GM21737 (cell line): ENCODE results near the gene SPAG6.
"Not testable (repeated sequence)": the region's sequence is repeated elsewhere in the genome, so short reads cannot be mapped to it uniquely, and the experiment has no call there.

Experiments used
- ATAC-seq: cut with Tn5 transposase; IDR thresholded peaks from one replicate; pipeline ENCODE4 v1.9.1; 2021; ENCODE audit warnings: mild to moderate bottlenecking, moderate library complexity; ENCODE audit not compliant: unreplicated experiment

The SPAG6 gene

GRCh38 chr10:22340329-22341189, 4.7 kb upstream of the SPAG6 start:
- peak; percentile 30 for ATAC-seq

GRCh38 chr10:22341190-22341925, 3.9 kb upstream of the SPAG6 start:
- peak; percentile 6 for ATAC-seq

- no peak for ATAC-seq
Observed at GRCh38 chr10:22341926-22342196, 3.4 kb upstream of the SPAG6 start.

DNA sequence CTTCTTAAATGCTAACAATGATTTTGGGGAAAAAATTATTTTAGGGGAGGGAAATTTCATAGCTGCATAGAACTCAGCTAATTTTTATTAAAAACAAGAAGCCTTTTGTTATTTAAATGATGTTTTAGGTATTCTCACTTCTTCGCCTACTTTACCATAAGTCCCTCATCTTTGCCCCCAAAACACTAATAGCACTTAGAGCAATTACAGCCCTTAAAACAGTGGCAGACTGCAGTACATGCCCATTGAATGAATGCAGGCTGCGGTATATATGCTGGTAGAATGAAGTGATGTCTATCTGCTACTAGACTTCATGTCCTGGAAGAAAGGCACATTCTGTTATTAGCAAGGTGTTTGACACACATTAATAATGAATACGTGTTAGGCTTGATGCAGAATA, 2.9 kb upstream of the SPAG6 start:
- ATAC-seq = no peak

DNA sequence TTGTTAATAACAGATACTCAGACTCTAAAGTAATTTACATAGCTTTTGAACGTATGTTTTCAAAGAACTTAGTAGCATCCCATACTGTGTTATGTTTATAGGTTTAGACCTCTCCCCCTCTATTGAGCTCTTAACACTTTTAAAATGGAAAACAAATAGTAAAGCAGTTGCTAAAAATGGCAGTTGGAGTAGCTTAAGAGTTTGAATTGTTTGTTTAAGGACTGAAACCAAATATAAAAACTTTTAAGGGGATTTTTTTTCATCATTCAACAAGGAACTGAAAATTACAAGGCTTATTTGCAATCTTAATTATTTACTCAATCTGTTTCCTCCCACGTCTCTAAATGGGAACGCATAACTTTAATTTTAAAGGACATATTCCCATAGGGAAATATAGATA, 1.6 kb upstream of the SPAG6 start:
- ATAC-seq = no peak

DNA sequence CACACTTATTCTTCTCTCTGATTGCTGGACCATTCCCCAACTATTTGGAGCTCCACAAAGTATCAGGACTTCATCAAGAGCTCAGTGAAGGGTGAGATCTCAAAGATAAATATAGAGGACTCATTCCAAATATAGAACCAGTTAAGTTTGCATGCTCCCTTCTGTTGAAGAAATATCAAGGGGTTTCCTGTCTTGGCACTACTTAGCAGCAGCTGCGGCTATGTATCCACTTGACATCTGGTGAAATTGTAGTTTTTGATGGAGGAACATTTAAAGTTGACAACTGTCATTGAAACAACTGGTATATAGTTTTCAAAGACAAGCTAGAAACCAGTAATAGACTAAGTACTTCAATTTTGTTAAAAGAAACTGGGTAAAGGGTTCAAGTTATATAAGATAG, 1.0 kb upstream of the SPAG6 start:
- no peak for ATAC-seq

DNA sequence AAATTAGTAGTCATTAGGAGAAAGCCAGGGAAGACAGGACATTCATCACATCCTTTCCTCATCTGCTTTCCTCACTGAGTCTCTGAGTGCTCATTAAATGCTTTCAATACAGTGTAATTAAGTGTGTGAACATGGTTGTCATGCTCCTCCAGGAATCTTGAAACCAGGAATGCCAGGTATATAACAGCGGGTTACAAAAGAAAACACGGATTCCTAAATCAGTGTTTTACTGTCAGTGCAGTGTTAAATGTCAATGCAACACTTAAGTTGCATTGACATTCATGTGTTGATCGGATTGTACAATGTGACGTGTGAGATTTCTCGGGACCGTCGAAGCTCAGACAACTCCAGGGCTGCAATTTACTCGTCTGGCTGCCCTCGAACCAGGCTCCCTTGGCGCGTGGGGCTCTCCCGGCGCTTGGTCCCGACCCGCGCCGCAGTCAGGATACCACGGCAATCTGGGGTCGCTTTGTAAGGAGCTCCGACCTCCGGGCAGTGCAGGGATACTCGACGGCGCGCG, 455 bp upstream of the SPAG6 start:
- no peak for ATAC-seq

- no peak for ATAC-seq
Observed at GRCh38 chr10:22346096-22346661, 883 bp downstream of the SPAG6 start.

DNA sequence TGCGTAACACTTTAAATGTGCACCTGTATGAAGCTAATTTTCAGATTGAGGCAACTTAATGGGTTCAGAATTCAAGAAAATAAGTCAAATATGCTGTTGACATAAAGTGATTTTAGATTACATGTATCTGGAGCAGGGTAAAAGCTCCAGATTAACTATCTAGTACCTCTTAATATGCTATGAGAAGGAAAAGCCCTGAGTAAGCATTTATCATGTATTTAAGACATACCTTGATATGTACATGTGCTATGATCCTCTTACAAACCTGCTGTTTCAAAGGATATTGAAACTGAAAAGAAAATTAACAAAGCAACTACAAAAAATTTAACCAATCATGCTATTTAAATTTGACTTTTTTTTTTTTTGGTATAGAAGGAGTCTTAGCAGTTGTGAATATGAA, 4.5 kb downstream of the SPAG6 start:
- no peak for ATAC-seq

- ATAC-seq = no peak
Observed at GRCh38 chr10:22351131-22351703, 5.9 kb downstream of the SPAG6 start.

GRCh38 chr10:22356324-22356873, 11.1 kb downstream of the SPAG6 start:
- ATAC-seq = no peak

GRCh38 chr10:22357770-22358169, 12.5 kb downstream of the SPAG6 start:
- not testable (repeated sequence) for ATAC-seq

- no peak for ATAC-seq
Observed at GRCh38 chr10:22363305-22363704, 18.0 kb downstream of the SPAG6 start.

GRCh38 chr10:22364407-22365140, 19.3 kb downstream of the SPAG6 start:
- ATAC-seq = no peak

DNA sequence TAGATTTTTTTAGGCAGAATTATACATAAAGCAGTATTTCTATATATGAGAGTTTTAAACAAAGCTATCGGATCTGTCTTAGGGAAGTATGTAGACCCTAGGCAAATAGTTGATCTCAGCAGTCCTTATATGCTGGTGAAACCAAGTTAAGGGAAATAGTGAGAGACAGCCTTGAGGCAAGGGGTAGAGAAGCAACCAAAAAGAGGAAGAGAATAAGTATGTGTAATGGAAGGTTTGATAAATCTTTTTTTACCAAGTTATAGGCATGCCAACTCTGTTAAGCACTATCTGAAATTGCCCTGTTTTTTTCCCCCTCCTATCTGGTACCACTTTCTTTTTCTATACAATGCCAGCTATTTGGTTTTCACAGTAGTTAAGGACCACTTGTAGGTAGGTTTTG, 19.9 kb downstream of the SPAG6 start:
- no peak for ATAC-seq

GRCh38 chr10:22365644-22366434, 20.5 kb downstream of the SPAG6 start:
- no peak for ATAC-seq

GRCh38 chr10:22366435-22366703, 21.1 kb downstream of the SPAG6 start:
- no peak for ATAC-seq

DNA sequence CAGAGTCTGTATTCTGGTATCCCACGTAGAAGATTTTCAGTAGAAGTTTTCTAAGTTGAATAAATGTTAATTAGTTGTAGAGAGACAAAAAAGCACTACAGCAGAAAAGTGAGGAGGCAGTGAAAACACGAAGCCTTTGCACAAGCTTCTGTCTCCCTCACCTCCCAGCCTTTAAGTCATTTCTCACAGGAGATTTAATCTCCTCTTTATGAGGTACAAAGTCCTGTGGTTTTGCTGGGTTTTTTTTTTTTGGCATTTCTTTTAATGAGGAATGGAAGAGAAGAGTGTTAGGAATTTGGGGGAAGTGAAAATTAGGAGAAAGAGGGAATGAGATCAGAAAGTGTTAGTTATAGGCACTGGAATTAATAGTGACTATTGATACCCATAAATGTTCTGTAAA, 21.5 kb downstream of the SPAG6 start:
- ATAC-seq = no peak

DNA sequence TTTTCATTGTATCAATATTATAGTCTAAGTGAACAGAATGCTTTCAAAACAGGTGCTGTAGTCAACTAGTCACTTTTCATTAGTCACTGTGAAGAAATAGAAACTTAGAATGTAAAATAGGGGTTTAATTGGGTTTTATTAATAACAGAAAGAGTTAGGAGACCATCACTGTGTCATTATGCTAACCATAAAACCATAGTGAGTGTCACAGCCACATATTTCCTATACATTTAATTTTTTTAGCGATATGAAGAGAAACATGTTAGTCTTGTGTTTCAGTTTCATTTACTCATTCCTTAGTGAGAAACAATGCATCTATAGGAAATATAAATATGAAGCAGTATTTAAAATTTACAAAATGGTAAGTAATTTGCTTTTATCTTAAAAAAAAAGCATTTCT, 22.2 kb downstream of the SPAG6 start:
- ATAC-seq = no peak

DNA sequence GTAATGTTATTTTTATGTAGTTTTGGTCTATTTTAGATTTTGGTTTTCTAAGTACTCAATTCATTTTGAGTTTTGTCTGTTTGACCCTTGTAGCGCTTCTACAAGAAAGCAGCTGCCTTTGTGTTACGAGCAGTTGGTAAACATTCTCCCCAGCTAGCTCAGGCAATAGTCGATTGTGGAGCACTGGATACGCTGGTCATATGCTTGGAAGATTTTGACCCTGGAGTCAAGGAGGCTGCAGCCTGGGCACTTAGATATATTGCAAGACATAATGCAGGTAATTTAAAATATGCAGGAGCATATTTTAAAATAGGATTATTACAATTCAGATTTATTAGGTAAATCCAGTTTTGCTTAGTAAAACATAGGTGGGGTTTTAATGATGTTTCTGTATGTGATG, 23.1 kb downstream of the SPAG6 start:
- ATAC-seq = no peak
